Cerebellar cortex (tissue), 1 donor: ENCODE measurements around the gene TRPM8.

Source experiments
- DNase-seq: peaks from one replicate; pipeline ENCODE4 v3.0.0-alpha.2; 2015; ENCODE audit warnings: low spot score

Gene TRPM8

GRCh38 chr2:233976087-233976486, 58.9 kb downstream of the TRPM8 start:
- no peak for DNase-seq

GRCh38 chr2:233976690-233977294, 59.6 kb downstream of the TRPM8 start:
- DNase-seq: peak; percentile 93

GRCh38 chr2:233977296-233977837, 60.2 kb downstream of the TRPM8 start:
- peak; percentile 16 for DNase-seq

GRCh38 chr2:233979748-233980147, 62.6 kb downstream of the TRPM8 start:
- no peak for DNase-seq

- peak; percentile 52 for DNase-seq
These were observed 63.9 kb downstream of the TRPM8 start for GRCh38 chr2:233980955-233981561.

- DNase-seq: no peak
These were observed 64.6 kb downstream of the TRPM8 start for GRCh38 chr2:233981574-233982420.

- no peak for DNase-seq
These were observed 65.4 kb downstream of the TRPM8 start for GRCh38 chr2:233982421-233983121.

- no peak for DNase-seq
These were observed 66.3 kb downstream of the TRPM8 start for GRCh38 chr2:233983445-233983844.

GRCh38 chr2:233988581-233988980, 71.4 kb downstream of the TRPM8 start:
- DNase-seq: no peak

GRCh38 chr2:233989221-233989858, 72.2 kb downstream of the TRPM8 start:
- no peak for DNase-seq

- no peak for DNase-seq
These were observed 73.2 kb downstream of the TRPM8 start for GRCh38 chr2:233990261-233990798.

- no peak for DNase-seq
These were observed 74.0 kb downstream of the TRPM8 start for GRCh38 chr2:233991196-233991595.

GRCh38 chr2:233992513-233993217, 75.5 kb downstream of the TRPM8 start:
- DNase-seq: peak; percentile 97

GRCh38 chr2:233993461-233993860, 76.3 kb downstream of the TRPM8 start:
- DNase-seq: no peak

GRCh38 chr2:233994151-233994550, 77.0 kb downstream of the TRPM8 start:
- peak; percentile 78 for DNase-seq

- no peak for DNase-seq
These were observed 78.8 kb downstream of the TRPM8 start for GRCh38 chr2:233996000-233996399.

GRCh38 chr2:233996461-233996860, 79.3 kb downstream of the TRPM8 start:
- DNase-seq: no peak

GRCh38 chr2:233997707-233998106, 80.5 kb downstream of the TRPM8 start:
- no peak for DNase-seq

GRCh38 chr2:233999182-233999581, 82.0 kb downstream of the TRPM8 start:
- DNase-seq: peak; percentile 29

- no peak for DNase-seq
These were observed 84.4 kb downstream of the TRPM8 start for GRCh38 chr2:234001380-234002160.
